ENCODE data around the gene SRD5A2. TPM values are rescaled to one million over a fixed set of nuclear protein-coding genes. Genes with fewer than 3 reads are reported as not detected.

SRD5A2 gene
- not detected for total RNA-seq

DNA sequence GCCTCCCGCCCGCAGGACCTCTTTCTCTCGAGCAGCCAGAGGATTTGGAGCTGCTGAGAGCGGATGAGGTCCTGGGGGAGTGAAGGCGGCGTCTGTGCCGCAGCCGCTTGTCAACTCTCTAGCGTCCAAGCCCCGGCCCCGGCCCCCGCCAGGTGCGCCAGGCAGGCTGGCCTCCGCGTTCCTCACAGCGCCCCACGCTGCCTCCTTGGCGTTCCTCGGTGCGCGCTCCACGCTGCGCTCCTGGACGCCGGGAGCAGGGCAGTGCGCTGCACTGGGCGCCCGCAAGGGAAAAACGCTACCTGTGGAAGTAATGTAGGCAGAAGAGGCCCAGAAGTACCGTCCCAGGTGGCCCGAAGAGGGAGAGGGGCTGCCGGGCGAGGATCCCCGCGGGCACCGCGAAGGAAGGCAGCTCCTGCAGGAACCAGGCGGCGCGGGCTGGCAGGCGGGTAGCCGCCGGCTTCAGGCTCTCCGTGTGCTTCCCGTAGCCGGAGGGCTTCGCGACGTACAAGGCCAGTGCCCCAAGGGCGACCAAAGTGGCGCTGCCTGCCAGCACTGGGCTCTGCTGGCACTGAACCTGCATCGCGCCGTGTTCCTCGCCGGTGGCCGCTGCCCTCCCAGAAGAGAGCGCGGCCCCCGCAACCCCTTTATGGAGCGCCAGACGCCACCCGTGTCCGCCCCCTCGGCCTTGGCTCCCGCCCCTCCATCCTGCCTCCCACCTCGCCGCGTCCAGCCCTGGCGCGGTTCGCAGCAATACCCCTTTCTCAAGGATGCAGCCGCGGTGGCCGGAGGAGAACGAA, at the start of gene SRD5A2:
Gene SRD5A2, minus strand, starts transcription at position 618 of the 797 bp plus-strand sequence. Its CDS starts 38 bp downstream, at position 580.
- no peak for DNase-seq

DNA sequence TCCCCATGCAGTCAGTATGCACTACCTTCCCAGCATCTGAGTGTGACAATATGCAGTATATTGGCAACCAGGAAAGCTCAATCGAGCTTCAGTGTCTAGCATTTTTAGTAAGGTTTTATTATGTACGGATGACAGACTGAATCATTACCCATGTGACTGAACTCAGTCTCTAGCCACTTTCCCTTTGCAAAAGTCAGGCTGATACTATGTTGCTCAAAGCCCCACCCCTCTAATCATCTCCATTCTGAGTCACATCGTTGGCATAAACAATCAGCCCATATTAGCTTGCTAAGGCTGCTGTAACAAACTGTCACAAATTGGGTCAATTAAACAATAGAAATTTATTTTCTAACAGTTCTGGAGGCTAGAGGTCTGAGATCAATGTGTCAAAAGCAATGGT, 25.8 kb upstream of the SRD5A2 start:
- no peak for DNase-seq

DNA sequence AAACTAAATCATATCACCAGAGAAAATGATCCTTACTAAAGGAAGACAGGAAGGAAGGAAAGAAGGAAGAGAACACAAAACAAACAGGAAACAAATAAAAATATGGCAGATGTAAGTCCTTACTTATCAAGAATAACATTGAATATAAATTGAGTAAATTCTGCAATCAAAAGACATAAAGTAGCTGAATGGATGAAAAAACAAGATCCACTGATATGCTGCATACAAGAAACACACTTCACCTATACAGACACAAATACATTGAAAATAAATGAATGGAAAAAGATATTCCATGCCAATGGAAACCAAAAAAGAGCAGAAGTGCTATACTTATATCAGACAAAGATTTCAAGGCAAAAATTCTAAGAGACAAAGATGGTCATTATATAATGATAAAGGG, 18.0 kb upstream of the SRD5A2 start:
- no peak for DNase-seq

DNA sequence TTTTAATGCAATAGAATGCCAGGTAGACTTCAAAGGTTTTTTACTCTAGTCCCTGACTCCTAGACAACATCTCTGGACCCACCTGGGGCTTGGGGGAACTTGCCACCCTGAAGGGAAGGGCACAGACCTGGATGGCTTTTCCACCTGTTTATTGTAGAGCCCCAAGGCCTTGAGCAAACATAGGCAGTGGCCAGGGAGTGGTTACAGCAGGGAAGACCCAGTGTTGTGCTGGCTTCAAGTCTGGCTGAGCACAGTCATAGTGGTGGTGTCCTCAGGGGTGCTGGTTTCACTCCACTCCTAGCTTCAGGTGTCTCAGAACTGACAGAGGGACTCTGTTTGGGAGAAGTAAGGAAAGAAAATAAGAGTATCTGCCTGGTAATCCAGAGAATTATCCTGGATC, 5.5 kb upstream of the SRD5A2 start:
- no peak for DNase-seq

GRCh38 chr2:31581124-31581795, 522 bp upstream of the SRD5A2 start:
- no peak for DNase-seq

DNA sequence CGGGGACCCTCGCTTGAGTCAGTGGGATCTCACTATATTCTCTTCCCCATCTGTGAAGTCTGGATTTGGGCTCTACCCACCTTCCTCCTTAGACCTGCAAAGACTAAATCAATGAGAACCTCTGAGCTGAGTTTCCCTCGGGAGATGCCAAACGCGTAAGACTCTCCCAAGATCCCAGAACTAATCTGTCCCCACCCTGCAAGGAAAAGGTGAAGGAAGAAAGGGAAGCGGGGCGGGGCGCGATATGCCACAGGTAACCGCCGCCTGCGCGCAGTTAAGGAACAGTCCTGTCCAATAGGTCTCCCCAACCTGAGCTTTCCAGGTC, 780 bp downstream of the SRD5A2 start:
- DNase-seq = no peak

- DNase-seq = no peak
Observed at GRCh38 chr2:31578316-31578715, 2.4 kb downstream of the SRD5A2 start.

GRCh38 chr2:31577143-31577542, 3.6 kb downstream of the SRD5A2 start:
- no peak for DNase-seq

DNA sequence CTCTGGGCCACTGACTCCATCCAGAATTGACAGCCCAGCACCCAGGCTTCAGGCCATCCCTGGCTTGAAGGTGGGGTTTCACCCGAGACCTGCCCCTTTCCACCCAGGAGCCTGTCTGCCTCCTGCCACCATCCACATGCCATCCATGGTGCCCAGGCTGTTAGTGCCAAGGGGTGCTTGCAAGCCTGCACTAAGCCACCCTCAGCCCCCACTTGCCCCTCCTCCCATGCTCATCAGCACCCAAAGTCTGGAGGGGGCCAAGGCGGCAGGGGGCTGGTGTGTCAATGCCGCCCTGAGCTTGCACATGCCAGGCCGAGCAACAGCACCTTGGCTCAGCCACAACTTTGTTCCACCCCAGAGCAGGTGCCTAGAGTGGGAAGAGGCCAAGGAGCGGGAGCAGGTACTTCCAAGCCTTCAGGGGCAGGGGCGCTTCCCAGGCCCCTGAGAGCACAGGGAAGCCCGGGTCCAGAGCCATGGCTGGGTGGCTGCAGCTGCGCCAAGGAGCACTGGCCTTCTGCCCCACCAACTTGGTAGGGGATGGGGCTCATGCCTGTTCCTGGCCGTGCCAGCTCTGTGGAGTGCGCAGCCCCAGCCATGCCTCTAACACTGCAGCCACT, 12.0 kb downstream of the SRD5A2 start:
- no peak for DNase-seq

- no peak for DNase-seq
Observed at GRCh38 chr2:31567679-31568078, 13.1 kb downstream of the SRD5A2 start.

DNA sequence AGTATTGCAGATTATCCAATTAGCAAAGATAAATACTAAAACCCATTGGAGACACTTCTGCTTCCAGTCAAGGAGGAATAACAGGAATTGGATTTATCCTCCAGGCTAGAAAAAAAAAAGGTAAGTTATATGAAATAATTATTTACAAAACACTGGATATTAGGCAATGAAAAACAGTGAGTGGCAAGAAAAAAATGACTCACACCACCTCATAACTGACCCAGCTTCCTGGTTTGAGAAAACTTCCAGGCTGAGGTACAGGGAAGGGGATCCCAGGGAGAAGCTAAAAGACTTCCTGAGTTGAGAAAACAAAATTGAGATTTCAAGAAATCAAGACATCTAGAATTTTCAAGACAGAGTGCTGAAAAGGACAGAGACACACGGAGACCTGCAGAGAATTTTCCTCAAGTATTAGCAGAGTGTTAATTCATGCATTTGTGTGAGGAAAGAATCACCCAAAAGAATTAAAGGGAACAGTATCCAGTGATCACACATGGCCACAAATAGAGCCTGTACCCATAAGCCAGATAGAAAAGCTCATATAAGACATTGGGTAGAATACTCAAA, 17.4 kb downstream of the SRD5A2 start:
- DNase-seq = no peak

- DNase-seq = no peak
Observed at GRCh38 chr2:31561823-31562222, 18.9 kb downstream of the SRD5A2 start.

DNA sequence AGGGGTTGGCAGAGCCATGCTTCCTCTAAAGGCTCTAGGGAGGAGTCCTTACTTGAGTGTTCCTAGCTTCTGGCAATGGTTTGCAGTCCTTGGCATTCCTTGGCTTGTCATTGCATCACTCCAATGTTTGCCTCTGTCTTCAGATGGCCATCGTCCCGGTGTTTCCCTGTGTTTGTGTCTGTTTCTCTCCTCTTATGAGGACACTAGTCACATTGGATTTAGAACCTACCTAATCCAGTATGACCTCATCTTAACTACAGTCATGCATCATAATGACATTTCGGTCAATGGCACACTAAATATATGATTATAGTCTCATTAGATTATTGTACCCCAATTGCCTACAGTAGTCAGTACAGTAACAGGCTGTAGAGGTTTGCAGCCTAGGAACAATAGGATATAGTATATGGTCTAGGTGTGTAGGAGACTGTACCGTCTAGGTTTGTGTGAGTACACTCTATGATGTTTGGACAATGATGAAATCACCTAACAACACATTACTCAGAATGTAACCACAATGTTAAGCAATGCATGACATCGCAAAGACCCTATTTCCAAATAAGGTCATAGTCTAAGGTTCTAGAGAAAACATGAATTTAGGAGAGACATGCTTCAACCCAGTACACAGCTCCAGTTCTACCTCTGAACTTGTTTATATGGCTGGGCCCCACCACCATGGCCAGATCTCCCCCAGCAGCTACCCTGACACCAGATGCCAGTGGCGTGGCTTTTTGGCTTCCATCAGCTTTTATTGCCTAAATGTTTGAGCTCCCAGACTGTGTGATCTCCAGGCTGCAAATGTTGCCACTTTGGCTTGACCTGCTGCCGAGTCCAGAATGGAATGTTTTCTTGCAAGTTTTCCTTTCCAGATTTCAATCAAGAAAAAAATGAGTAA, 22.1 kb downstream of the SRD5A2 start:
- no peak for DNase-seq

GRCh38 chr2:31556940-31557339, 23.8 kb downstream of the SRD5A2 start:
- DNase-seq = no peak

DNA sequence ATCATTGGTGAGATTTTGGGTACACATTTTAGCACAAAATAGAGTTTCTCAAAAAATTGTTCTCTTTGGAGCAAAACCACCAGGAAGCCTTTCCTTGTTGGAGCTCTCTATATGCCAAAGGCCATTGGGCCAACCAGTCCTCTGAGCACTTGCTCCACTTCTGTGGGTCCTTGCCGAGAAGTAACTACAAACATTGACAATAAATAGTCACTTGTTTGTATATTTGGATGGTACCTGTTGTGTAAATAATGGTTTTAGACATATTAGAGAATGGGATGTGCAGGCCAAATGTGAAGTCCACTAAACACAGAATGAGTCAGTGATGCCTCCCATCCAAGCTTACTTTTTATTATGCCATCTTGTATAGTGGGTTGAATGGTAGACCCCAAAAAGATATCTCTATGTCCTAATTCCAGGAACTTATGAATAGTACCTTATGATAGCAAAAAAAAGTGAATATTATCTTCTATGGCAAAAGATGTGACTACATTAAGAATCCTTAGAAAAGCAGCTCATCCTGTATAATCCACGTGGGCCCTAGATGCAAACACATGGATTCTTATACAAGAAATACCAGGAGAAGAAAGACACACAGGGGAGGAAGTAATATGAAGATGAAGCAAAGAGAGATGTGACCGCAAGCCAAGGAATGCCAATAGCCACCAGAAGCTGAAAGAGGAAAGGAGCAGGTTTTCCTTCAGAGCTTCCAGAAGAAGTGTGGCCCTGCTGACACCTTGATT, 24.6 kb downstream of the SRD5A2 start:
- DNase-seq = no peak

DNA sequence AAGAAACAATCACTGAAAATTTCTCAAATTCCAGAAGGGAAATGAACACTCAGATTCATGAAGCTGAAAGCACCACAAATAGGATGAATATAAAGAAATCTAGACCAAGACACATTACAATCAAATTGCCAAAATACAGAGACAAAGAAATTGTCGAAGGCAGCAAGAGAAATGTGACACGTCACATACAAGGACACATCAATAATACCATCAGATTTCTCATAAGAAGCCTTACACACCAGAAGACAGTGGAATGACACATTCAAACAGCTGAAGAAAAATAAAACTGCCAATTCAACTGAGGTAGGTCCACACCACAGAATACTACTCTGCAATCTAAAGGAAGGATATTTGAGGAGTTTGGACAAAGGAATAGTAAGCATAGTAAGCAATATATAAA, 27.4 kb downstream of the SRD5A2 start:
- no peak for DNase-seq

- no peak for DNase-seq
Observed at GRCh38 chr2:31547485-31547884, 33.3 kb downstream of the SRD5A2 start.

- no peak for DNase-seq
Observed at GRCh38 chr2:31541853-31542252, 38.9 kb downstream of the SRD5A2 start.

DNA sequence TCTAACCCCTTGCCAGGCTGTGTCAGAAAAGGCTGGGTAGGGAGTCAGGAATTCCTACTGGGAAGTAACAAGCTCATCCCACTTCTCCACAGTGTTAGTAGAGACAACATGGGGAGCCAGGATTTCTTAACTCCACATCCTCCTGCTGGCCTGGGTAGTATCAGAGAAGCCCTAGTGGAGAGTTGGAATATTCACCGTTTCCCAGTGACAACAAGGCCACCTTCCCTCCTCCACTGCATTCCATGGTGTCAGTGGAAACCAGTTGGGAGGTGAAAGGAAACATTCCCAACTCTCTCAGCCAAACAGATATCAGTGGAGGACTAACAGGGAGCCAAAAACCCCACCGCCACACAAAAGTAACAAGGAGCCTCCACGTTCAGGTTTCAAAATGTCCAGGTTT, 41.2 kb downstream of the SRD5A2 start:
- no peak for DNase-seq

DNA sequence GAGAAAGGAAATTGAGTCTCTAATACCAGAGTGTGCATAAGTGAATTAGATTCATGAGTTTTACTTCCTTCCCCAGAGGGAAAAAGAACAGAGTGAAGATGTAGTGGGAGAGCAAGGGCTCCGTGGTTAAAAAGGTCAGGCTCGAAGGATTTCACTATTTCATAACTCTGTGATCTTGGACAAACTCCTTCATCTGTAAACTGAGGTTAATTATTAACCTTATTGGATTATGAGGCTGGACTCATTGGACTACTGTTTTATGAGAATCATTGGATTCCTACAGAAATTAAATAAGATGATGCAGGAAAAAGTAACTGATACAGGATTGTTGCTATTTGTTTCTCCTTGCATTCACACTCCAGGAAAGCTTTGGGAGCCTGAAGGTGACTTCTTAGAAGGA, 45.0 kb downstream of the SRD5A2 start:
- DNase-seq = no peak

DNA sequence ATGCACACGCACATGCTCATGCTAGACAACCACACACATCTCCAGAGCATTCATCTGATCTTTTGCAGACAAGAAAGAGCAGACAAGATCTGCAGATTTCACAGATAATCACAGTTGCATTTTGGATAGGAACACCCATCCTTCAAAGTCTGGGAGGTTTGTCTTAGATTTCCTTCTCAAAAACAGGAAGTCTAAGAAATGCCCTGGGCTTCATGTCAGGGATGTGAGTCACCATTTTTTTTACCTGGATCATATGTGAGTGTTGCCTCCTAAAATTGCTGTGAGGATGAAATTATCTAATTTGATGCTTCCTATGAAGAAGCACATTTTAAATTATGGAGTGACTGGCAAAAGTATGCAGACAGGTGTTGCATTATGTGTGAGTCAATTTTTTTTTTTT, 46.1 kb downstream of the SRD5A2 start:
- DNase-seq = no peak

DNA sequence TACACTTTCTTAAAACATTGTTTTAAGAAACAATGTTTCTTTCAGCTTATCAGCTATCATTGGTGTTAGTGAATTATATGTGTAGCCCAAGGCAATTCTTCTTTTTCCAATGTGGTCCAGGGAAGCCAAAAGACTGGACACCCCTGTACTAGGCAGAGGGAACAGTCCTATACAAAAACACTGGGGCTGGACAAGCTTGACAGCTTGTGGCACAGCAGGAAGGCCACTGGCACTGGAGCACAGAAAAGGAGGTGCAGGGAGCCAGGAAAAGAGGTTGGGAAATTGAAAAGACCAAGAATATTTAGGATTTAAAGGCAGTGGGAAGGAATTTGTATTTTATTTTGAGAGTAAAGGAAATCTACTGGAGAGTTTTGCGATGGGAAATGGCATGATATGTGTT, 47.7 kb downstream of the SRD5A2 start:
- DNase-seq = no peak

Data from effector CD4-positive, alpha-beta T cell (primary cell).